GM12865 (cell line): ENCODE measurements around the gene ARF5.
"Not testable (repeated sequence)": the region's sequence is repeated elsewhere in the genome, so short reads cannot be mapped to it uniquely, and the experiment has no call there.

Source experiments
- DNase-seq: peaks from one replicate; pipeline ENCODE4 v3.0.0; 2010; ENCODE audit warnings: low read depth
- H3K4me3 ChIP-seq: 2 replicates; pipeline ENCODE4 v1.5.1; 2011; ENCODE audit warnings: mild to moderate bottlenecking, low read depth, low read length, control low read depth
- CTCF ChIP-seq: IDR thresholded peaks from 2 replicates; pipeline ENCODE4 v1.5.1; 2011; ENCODE audit warnings: low read length, control low read depth, low read depth, inconsistent platforms; ENCODE audit not compliant: insufficient read depth; ENCODE audit errors: missing control alignments

ARF5 gene

DNA sequence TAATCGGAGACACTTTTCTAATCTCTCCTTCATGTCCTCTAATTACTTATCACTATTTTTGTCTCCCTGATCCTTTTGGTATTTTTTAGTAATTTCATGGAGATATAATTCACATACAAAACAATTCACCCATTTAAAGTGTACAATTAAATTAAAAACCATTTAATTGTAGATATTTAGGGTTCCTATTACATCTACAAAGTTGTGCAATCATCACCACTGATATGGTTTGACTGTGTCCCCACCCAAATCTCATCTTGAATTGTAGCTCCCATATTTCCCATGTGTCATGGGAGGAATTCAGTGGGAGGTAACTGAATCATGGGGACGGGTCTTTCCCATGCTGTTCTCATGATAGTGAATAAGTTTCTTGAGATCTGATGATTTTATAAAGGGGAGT is 31.8 kb upstream of the ARF5 start:
- no peak for DNase-seq
- no peak overlapping the region for H3K4me3 ChIP-seq
- no peak for TF ChIP-seq CTCF

GRCh38 chr7:127557803-127558202 is 30.4 kb upstream of the ARF5 start:
- H3K4me3 ChIP-seq, result no peak overlapping the region
- no peak for TF ChIP-seq CTCF

DNA sequence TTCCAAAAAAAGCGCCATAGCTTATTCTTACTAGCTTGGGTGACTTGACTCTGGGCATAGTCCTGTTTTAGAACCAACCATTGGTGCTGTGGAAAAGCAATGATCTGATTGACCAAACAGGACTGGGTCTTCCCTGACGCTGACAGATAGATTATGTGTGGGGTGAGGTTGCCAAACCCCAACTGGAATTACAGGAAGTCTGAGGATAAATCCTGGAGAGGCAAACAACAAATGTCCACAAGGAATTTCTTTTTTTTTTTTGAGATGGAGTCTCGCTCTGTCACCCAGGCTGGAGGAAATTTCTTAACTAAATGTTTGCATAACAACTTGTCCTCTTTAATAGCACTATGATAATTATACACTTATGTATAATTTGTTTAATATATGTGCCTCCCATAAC is 22.0 kb upstream of the ARF5 start:
- no peak overlapping the region for H3K4me3 ChIP-seq
- no peak for DNase-seq
- no peak for TF ChIP-seq CTCF

More at GRCh38 chr7:127557803-127558202, 30.4 kb upstream of the ARF5 start:
- DNase-seq, result no peak

DNA sequence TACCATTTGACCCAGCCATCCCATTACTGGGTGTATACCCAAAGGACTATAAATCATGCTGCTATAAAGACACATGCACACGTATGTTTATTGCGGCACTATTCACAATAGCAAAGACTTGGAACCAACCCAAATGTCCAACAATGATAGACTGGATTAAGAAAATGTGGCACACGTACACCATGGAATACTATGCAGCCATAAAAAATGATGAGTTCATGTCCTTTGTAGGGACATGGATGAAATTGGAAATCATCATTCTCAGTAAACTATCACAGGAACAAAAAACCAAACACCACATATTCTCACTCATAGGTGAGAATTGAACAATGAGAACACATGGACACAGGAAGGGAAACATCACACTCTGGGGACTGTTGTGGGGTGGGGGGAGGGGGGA is 20.2 kb upstream of the ARF5 start:
- H3K4me3 ChIP-seq, DNase-seq: not testable (repeated sequence)

GRCh38 chr7:127571741-127572505 is 16.3 kb upstream of the ARF5 start:
- no peak overlapping the region for H3K4me3 ChIP-seq
- TF ChIP-seq CTCF, result no peak
- DNase-seq, result no peak

- no peak overlapping the region for H3K4me3 ChIP-seq
- no peak for TF ChIP-seq CTCF
- DNase-seq, result no peak
Observed at GRCh38 chr7:127578036-127578684, 10.1 kb upstream of the ARF5 start.

DNA sequence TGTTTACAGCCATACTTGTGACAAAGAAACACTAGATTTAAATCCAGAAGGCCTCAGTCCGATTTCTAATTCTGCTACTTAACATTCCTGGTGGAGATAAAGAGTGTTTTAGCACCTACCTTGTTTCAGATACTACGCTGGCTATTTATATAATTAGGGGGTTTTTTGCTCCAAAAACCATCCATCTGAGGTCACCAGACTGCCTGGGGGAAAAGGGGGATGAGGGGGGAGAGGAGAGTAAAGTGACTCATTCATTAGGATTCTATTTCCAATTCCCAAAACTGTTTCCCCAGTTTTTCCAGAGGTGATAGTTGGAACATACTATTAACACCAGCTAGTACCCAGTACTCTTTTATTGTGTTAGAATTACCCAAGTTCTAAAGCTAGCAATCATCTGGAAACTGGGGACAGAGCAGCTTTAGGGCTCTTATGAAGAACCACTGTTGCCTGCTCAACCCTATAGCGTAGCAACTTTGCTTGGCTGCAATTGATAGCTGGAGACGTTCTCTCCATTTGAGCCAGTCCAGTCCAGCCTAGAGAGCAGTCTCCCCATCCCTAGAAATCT is 9.4 kb upstream of the ARF5 start:
- DNase-seq, result no peak
- H3K4me3 ChIP-seq, result no peak overlapping the region
- no peak for TF ChIP-seq CTCF
